SK-N-MC (cell line): ENCODE data around the gene SLC17A5.
"Not testable (repeated sequence)": the region's sequence is repeated elsewhere in the genome, so short reads cannot be mapped to it uniquely, and the experiment has no call there.

Experiments used
- EZH2 ChIP-seq: fragments of 200-600 bp; sonication (generic); IDR thresholded peaks from one replicate; pipeline ENCODE4 v1.6.1; 2017; ENCODE audit warnings: antibody characterized with exemption
- POLR2AphosphoS5 ChIP-seq: IDR thresholded peaks from 2 replicates; pipeline ENCODE4 v1.6.1; 2012; ENCODE audit warnings: mild to moderate bottlenecking, low read depth, low read length, borderline replicate concordance

DNA sequence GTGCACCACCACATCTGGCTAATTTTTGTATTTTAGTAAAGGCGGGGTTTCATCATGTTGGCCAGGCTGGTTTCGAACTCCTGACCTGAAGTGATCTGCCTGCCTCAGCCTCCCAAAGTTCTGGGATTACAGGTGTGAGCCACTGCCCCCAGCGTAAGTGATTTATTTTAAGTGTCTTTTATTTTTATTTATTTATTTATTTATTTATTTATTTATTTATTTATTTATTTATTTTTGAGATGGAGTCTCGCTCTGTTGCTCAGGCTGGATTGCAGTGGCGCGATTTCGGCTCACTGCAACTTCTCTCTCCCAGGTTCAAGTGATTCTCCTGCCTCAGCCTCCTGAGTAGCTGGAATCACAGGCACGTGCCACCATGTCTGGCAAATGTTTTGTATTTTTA, 30.3 kb downstream of the SLC17A5 start:
- not testable (repeated sequence) for TF ChIP-seq EZH2, POLR2AphosphoS5
